Astrocyte (in vitro differentiated cells and primary cell): Measurements from ENCODE around the gene GGACT. TPM values are rescaled to one million over a fixed set of nuclear protein-coding genes. Genes with fewer than 3 reads are reported as not detected.

ENCODE experiments used
- DNase-seq: peaks from one replicate; pipeline ENCODE4 v3.0.0-alpha.2; 2010; ENCODE audit warnings: low read depth
- FAIRE-seq: peaks from 2 replicates; lab custom pipeline; 2011; peaks lifted over from hg19 to GRCh38; lab: Jason Lieb, UNC
- H2AFZ ChIP-seq: 2 replicates; pipeline ENCODE4 v1.6.0; 2012; ENCODE audit warnings: low read depth, low read length, inconsistent platforms
- H3K27ac ChIP-seq: 2 replicates; pipeline ENCODE4 v1.5.1; 2011; ENCODE audit warnings: low read depth, low read length, inconsistent platforms
- H3K27me3 ChIP-seq: 2 replicates; pipeline ENCODE4 v1.6.0; 2011; ENCODE audit warnings: low read length, inconsistent platforms; ENCODE audit not compliant: insufficient read depth
- H3K36me3 ChIP-seq: 2 replicates; pipeline ENCODE4 v1.5.1; 2011; ENCODE audit warnings: low read length, inconsistent platforms; ENCODE audit not compliant: insufficient read depth
- H3K4me1 ChIP-seq: 2 replicates; pipeline ENCODE4 v1.5.1; 2011; ENCODE audit warnings: low read length, inconsistent platforms; ENCODE audit not compliant: insufficient read depth
- H3K4me2 ChIP-seq: 2 replicates; pipeline ENCODE4 v1.6.0; 2012; ENCODE audit warnings: low read length, inconsistent platforms
- H3K4me3 ChIP-seq: 2 replicates; pipeline ENCODE4 v1.5.1; 2011; ENCODE audit warnings: low read depth, mild to moderate bottlenecking, low read length, inconsistent platforms; ENCODE audit not compliant: insufficient read depth
- H3K79me2 ChIP-seq: 2 replicates; pipeline ENCODE4 v1.6.0; 2012; ENCODE audit warnings: mild to moderate bottlenecking, low read length, inconsistent platforms; ENCODE audit not compliant: insufficient read depth
- H3K9ac ChIP-seq: 2 replicates; pipeline ENCODE4 v1.6.0; 2012; ENCODE audit warnings: mild to moderate bottlenecking, low read length, inconsistent platforms
- H3K9me3 ChIP-seq: 2 replicates; pipeline ENCODE4 v1.5.1; 2012; ENCODE audit warnings: low read depth, mild to moderate bottlenecking, low read length, inconsistent platforms; ENCODE audit not compliant: insufficient read depth
- H4K20me1 ChIP-seq: 2 replicates; pipeline ENCODE4 v1.6.0; 2012; ENCODE audit warnings: low read length, inconsistent platforms; ENCODE audit not compliant: insufficient read depth
- H3K27ac Mint-ChIP-seq: one replicate; pipeline ENCODE4 v1.8.0; 2021; ENCODE audit warnings: mild to moderate bottlenecking, mixed read lengths; ENCODE audit not compliant: unreplicated experiment
- H3K27me3 Mint-ChIP-seq: one replicate; pipeline ENCODE4 v1.8.0; 2021; ENCODE audit warnings: low read depth, mixed read lengths; ENCODE audit not compliant: unreplicated experiment
- H3K36me3 Mint-ChIP-seq: one replicate; pipeline ENCODE4 v1.8.0; 2021; ENCODE audit warnings: low read depth, mixed read lengths; ENCODE audit not compliant: unreplicated experiment
- H3K4me1 Mint-ChIP-seq: one replicate; pipeline ENCODE4 v1.8.0; 2021; ENCODE audit warnings: low read depth, mixed read lengths; ENCODE audit not compliant: unreplicated experiment
- H3K4me3 Mint-ChIP-seq: one replicate; pipeline ENCODE4 v1.8.0; 2021; ENCODE audit warnings: mild to moderate bottlenecking, moderate library complexity, mixed read lengths; ENCODE audit not compliant: unreplicated experiment
- H3K9me3 Mint-ChIP-seq: one replicate; pipeline ENCODE4 v1.8.0; 2021; ENCODE audit warnings: mild to moderate bottlenecking, mixed read lengths; ENCODE audit not compliant: unreplicated experiment
- CTCF ChIP-seq: IDR thresholded peaks from 2 replicates; pipeline ENCODE4 v1.5.1; 2011; ENCODE audit warnings: low read depth, mild to moderate bottlenecking, inconsistent platforms, low read length, moderate library complexity; ENCODE audit not compliant: insufficient read depth
- EZH2 ChIP-seq: IDR thresholded peaks from 2 replicates; pipeline ENCODE4 v1.6.1; 2012; ENCODE audit warnings: mild to moderate bottlenecking, low read length, inconsistent platforms; ENCODE audit not compliant: insufficient read depth
- total RNA-seq: library from RNA; stranded (reverse); gene quantifications from 2 replicates; pipeline ENCODE4 v1.2.1, GENCODE V29; 2021

GGACT gene
- total RNA-seq, 1 donor from 2014 or later: 7.7 TPM

GRCh38 chr13:100517135-100517534, 71.5 kb downstream of the GGACT start:
- no peaks in the 10 kb centered on the region for H3K36me3 Mint-ChIP-seq
- no peak overlapping the region for H3K4me3 Mint-ChIP-seq
- H3K9me3 Mint-ChIP-seq: no peaks in the 10 kb centered on the region
- peaks cover 2% of the 10 kb centered on the region for H3K4me1 Mint-ChIP-seq
- Histone ChIP-seq H2AFZ (no peak overlapping the region), H3K9me3 (no peaks in the 10 kb centered on the region), H3K4me2 (no peak overlapping the region), H3K27ac (no peak overlapping the region), H3K79me2 (no peaks in the 10 kb centered on the region), H3K4me1 (peaks cover 6% of the 10 kb centered on the region), H3K27me3 (no peaks in the 10 kb centered on the region), H3K36me3 (no peaks in the 10 kb centered on the region), H4K20me1 (no peaks in the 10 kb centered on the region), H3K9ac (no peak overlapping the region), H3K4me3 (no peak overlapping the region)
- DNase-seq (no peak), FAIRE-seq (no peak)
- no peaks in the 10 kb centered on the region for H3K27me3 Mint-ChIP-seq
- no peak for TF ChIP-seq CTCF
- no peak for TF ChIP-seq EZH2
- H3K27ac Mint-ChIP-seq: no peak overlapping the region

GRCh38 chr13:100515410-100515800, 73.2 kb downstream of the GGACT start:
- Histone ChIP-seq H3K36me3 (no peaks in the 10 kb centered on the region), H3K9ac (no peak overlapping the region), H3K4me1 (peaks cover 8% of the 10 kb centered on the region), H3K79me2 (no peaks in the 10 kb centered on the region), H3K27me3 (no peaks in the 10 kb centered on the region), H3K9me3 (no peaks in the 10 kb centered on the region), H4K20me1 (no peaks in the 10 kb centered on the region), H3K4me2 (no peak overlapping the region), H2AFZ (no peak overlapping the region), H3K27ac (no peak overlapping the region), H3K4me3 (no peak overlapping the region)
- no peak for FAIRE-seq
- TF ChIP-seq CTCF (no peak), EZH2 (no peak)
- DNase-seq: no peak
- no peak overlapping the region for H3K27ac Mint-ChIP-seq
- peaks cover 7% of the 10 kb centered on the region for H3K4me1 Mint-ChIP-seq
- H3K36me3 Mint-ChIP-seq: peaks cover 3% of the 10 kb centered on the region
- no peak overlapping the region for H3K4me3 Mint-ChIP-seq
- H3K27me3 Mint-ChIP-seq: no peaks in the 10 kb centered on the region
- no peaks in the 10 kb centered on the region for H3K9me3 Mint-ChIP-seq

GRCh38 chr13:100514788-100515409, 73.7 kb downstream of the GGACT start:
- Histone ChIP-seq H3K79me2 (no peaks in the 10 kb centered on the region), H3K4me1 (peaks cover 8% of the 10 kb centered on the region), H3K27ac (no peak overlapping the region), H3K36me3 (no peaks in the 10 kb centered on the region), H3K4me3 (no peak overlapping the region), H4K20me1 (no peaks in the 10 kb centered on the region), H3K4me2 (peak overlapping the region; percentile 27), H3K9me3 (no peaks in the 10 kb centered on the region), H2AFZ (no peak overlapping the region), H3K27me3 (no peaks in the 10 kb centered on the region), H3K9ac (no peak overlapping the region)
- DNase-seq: peak; percentile 44
- peaks cover 3% of the 10 kb centered on the region for H3K36me3 Mint-ChIP-seq
- TF ChIP-seq CTCF (peak; percentile 97), EZH2 (no peak)
- no peaks in the 10 kb centered on the region for H3K27me3 Mint-ChIP-seq
- no peak overlapping the region for H3K27ac Mint-ChIP-seq
- H3K4me1 Mint-ChIP-seq: peaks cover 7% of the 10 kb centered on the region
- no peaks in the 10 kb centered on the region for H3K9me3 Mint-ChIP-seq
- H3K4me3 Mint-ChIP-seq: no peak overlapping the region
- peak; percentile 88 for FAIRE-seq
